ENCODE data around the gene MACROH2A1. TPM values are rescaled to one million over a fixed set of nuclear protein-coding genes. Genes with fewer than 3 reads are reported as not detected.

MACROH2A1 gene
- total RNA-seq, 6 donors from 2014 or later, result 232 to 690 (median 355) TPM

- 65 to 94% methylated on average over 3 of the region's 3 CpGs for WGBS, 2 donors
- no peaks in the 10 kb centered on the region for H3K27me3 ChIP-seq
- no peaks in the 10 kb centered on the region for H3K9me3 ChIP-seq
- H3K4me3 ChIP-seq, result no peak overlapping the region
- peak overlapping the region; percentile 48 to 83 (median 70) for H3K27ac ChIP-seq
- H3K4me1 ChIP-seq, result peaks cover 70 to 85% (median 76%) of the 10 kb centered on the region in 4 donors
- H3K36me3 ChIP-seq, result peaks cover 0 to 18% (median 7%) of the 10 kb centered on the region in 4 donors
- DNase-seq (no peak), ATAC-seq (ENCODE audit: low FRiP score in 2 of 2) (no peak)
- TF ChIP-seq EP300 (IDR thresholded peaks at IDR 0.05), result no peak
- TF ChIP-seq POLR2AphosphoS5 (IDR thresholded peaks at IDR 0.05), result no peak
- TF ChIP-seq POLR2A (IDR thresholded peaks at IDR 0.05), result no peak
- no peak for TF ChIP-seq CTCF (IDR thresholded peaks at IDR 0.05)
Observed at GRCh38 chr5:135393691-135394090, 5.3 kb downstream of the MACROH2A1 start.

- Histone ChIP-seq H3K27me3 (no peaks in the 10 kb centered on the region), H3K4me3 (no peak overlapping the region), H3K27ac (peak overlapping the region; percentile 61 to 83 (median 73)), H3K4me1 (peaks cover 71 to 86% (median 79%) of the 10 kb centered on the region in 4 donors), H3K9me3 (no peaks in the 10 kb centered on the region), H3K36me3 (peaks cover 0 to 22% (median 10%) of the 10 kb centered on the region in 4 donors)
- peak; percentile 32 to 68 for ATAC-seq (ENCODE audit: low FRiP score in 2 of 2)
- peak in 1 of 2 donors; percentile 58 for DNase-seq
- TF ChIP-seq POLR2AphosphoS5 (IDR thresholded peaks at IDR 0.05) (peak in 1 of 2 donors; percentile 73), POLR2A (IDR thresholded peaks at IDR 0.05) (peak in 1 of 4 donors; percentile 71), CTCF (IDR thresholded peaks at IDR 0.05) (no peak), EP300 (IDR thresholded peaks at IDR 0.05) (peak in 1 of 4 donors; percentile 87)
- 43 to 71% methylated on average over 1 of the region's 1 CpG for WGBS, 2 donors
Observed at GRCh38 chr5:135393229-135393628, 5.8 kb downstream of the MACROH2A1 start.

DNA sequence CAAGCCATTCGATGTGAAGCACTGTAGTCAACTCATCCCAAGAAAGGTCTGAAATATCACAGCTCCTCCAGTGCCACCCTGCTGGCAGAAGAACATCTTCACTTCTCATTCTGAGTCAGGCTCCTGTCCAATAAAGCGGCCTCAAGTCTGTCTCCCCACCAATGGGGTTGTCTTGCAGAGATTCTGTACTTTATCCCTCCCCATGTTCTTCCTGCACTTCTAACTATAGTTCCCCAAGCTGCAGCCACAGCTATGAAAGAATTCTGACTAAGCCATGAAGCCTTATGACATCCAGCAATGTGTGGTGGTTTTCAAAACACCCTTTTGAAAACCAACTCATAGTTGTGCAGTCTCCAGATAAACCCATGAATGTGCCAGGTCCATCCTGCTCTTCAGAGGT is 6.8 kb downstream of the MACROH2A1 start:
- H3K36me3 ChIP-seq, result peaks cover 0 to 32% (median 10%) of the 10 kb centered on the region in 4 donors
- H3K27ac ChIP-seq, result peak overlapping the region; percentile 61 to 83 (median 73)
- H3K27me3 ChIP-seq, result no peaks in the 10 kb centered on the region
- no peak overlapping the region for H3K4me3 ChIP-seq
- ATAC-seq (ENCODE audit: low FRiP score in 2 of 2) (peak in 1 of 2 donors; percentile 48), DNase-seq (peak in 1 of 2 donors; percentile 44)
- WGBS, 2 donors, result 73 to 90% methylated on average over 2 of the region's 2 CpGs
- peaks cover 73 to 86% (median 80%) of the 10 kb centered on the region in 4 donors for H3K4me1 ChIP-seq
- no peaks in the 10 kb centered on the region for H3K9me3 ChIP-seq
- no peak for TF ChIP-seq POLR2A (IDR thresholded peaks at IDR 0.05)
- TF ChIP-seq EP300 (IDR thresholded peaks at IDR 0.05), result no peak
- no peak for TF ChIP-seq POLR2AphosphoS5 (IDR thresholded peaks at IDR 0.05)
- TF ChIP-seq CTCF (IDR thresholded peaks at IDR 0.05), result no peak

DNA sequence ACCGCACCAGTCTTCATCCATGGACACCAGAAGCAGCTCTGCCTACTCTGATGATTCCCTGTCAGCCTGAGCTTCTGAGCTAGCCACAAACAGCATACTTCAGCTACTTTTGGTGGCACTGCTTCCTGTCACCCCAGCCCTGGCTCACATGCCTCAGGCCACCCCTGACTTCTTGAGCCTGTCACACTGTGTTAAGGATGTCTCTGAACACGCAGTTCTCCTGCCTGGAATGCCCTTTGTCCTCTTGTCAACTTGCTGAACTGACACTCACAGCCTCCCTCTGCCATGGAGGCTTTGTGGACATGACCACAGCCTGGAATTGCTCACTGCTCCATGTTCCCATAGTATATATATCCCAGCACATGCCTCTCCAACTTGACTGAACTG is 7.2 kb downstream of the MACROH2A1 start:
- H3K27me3 ChIP-seq, result no peaks in the 10 kb centered on the region
- TF ChIP-seq CTCF (IDR thresholded peaks at IDR 0.05) (no peak), POLR2A (IDR thresholded peaks at IDR 0.05) (peak in 1 of 4 donors; percentile 62), EP300 (IDR thresholded peaks at IDR 0.05) (peak in 2 of 4 donors; percentile 69 to 80), POLR2AphosphoS5 (IDR thresholded peaks at IDR 0.05) (peak in 1 of 2 donors; percentile 16)
- DNase-seq, result peak in 1 of 2 donors; percentile 60

More for the DNA sequence above, 7.2 kb downstream of the MACROH2A1 start:
- peaks cover 76 to 86% (median 80%) of the 10 kb centered on the region in 4 donors for H3K4me1 ChIP-seq
- 59 to 60% methylated on average over 2 of the region's 2 CpGs for WGBS, 2 donors
- peaks cover 0 to 36% (median 10%) of the 10 kb centered on the region in 4 donors for H3K36me3 ChIP-seq
- ATAC-seq (ENCODE audit: low FRiP score in 2 of 2), result peak in 1 of 2 donors; percentile 55
- no peaks in the 10 kb centered on the region for H3K9me3 ChIP-seq
- H3K27ac ChIP-seq, result peak overlapping the region; percentile 59 to 83 (median 70)
- no peak overlapping the region for H3K4me3 ChIP-seq
